PC-9 (cell line): ENCODE data around the gene GPR78.

ENCODE experiments used
- EZH2 ChIP-seq: fragments of 200-600 bp; sonication (generic); IDR thresholded peaks from 2 replicates; pipeline ENCODE4 v1.8.0; 2017; ENCODE audit warnings: antibody characterized with exemption, low read depth
- TF ChIP-seq, protein P1 (sequence below): fragments of 200-600 bp; sonication (generic); conservative IDR thresholded peaks from 2 replicates; pipeline ENCODE4 v1.6.1; 2017; ENCODE audit warnings: mixed run types, antibody characterized with exemption, mild to moderate bottlenecking, moderate library complexity

DNA sequence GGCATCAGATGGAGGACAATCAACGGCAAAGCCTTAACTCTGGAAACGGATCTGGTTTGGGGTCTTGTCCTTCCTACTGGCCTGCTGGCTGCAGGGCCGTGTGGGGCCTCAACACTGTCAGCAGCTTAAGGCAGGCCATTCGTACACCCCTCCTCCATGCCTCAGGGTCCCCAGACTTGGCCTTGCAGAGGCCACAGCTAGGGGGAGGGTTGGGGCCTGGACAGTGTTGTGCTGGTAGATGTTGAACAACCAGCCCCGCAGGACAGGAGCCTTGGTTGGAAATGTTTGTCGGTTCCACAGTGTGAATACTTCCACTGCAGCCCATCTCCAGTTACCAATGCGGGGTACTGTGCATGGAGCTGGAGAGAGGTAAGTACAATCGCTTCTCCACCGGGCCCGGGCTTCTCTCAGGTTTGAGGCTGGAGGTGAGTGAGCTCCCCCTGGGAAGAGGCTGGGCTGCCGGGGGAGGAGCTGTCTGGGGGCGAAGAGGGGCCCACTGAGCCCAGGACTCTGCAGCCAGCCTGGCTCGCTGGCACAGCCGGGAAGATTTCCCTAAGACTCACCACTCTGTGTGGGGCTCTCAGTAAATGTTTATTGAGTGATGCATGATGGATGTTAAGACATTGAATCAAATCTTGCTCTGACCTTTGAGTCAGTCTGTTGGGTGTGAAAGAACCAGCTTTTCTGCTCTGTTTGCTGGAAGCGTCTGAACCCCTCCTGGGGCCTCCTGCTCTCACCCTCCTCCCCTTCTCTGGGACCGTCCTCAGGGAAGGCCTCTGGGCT, 19.7 kb upstream of the GPR78 start:
- TF ChIP-seq, protein P1, sequence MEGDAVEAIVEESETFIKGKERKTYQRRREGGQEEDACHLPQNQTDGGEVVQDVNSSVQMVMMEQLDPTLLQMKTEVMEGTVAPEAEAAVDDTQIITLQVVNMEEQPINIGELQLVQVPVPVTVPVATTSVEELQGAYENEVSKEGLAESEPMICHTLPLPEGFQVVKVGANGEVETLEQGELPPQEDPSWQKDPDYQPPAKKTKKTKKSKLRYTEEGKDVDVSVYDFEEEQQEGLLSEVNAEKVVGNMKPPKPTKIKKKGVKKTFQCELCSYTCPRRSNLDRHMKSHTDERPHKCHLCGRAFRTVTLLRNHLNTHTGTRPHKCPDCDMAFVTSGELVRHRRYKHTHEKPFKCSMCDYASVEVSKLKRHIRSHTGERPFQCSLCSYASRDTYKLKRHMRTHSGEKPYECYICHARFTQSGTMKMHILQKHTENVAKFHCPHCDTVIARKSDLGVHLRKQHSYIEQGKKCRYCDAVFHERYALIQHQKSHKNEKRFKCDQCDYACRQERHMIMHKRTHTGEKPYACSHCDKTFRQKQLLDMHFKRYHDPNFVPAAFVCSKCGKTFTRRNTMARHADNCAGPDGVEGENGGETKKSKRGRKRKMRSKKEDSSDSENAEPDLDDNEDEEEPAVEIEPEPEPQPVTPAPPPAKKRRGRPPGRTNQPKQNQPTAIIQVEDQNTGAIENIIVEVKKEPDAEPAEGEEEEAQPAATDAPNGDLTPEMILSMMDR, result no peak
- no peak for TF ChIP-seq EZH2
